ENCODE data around the gene EWSR1.

The EWSR1 gene

GRCh38 chr22:29272624-29273023, 4.6 kb downstream of the EWSR1 start:
- no peak overlapping the region for H3K4me3 ChIP-seq (replicated peaks; ENCODE audit: low read depth, low read length)
- DNase-seq (ENCODE audit: low read depth) = no peak
- TF ChIP-seq CTCF (IDR thresholded peaks at IDR 0.05; ENCODE audit: low read length, missing control alignments) = no peak

GRCh38 chr22:29275167-29275566, 7.1 kb downstream of the EWSR1 start:
- H3K4me3 ChIP-seq (replicated peaks; ENCODE audit: low read depth, low read length) = no peak overlapping the region
- no peak for TF ChIP-seq CTCF (IDR thresholded peaks at IDR 0.05; ENCODE audit: low read length, missing control alignments)
- no peak for DNase-seq (ENCODE audit: low read depth)

- no peak for DNase-seq (ENCODE audit: low read depth)
- TF ChIP-seq CTCF (IDR thresholded peaks at IDR 0.05; ENCODE audit: low read length, missing control alignments) = no peak
- no peak overlapping the region for H3K4me3 ChIP-seq (replicated peaks; ENCODE audit: low read depth, low read length)
These were observed 7.9 kb downstream of the EWSR1 start for GRCh38 chr22:29275819-29276565.

DNA sequence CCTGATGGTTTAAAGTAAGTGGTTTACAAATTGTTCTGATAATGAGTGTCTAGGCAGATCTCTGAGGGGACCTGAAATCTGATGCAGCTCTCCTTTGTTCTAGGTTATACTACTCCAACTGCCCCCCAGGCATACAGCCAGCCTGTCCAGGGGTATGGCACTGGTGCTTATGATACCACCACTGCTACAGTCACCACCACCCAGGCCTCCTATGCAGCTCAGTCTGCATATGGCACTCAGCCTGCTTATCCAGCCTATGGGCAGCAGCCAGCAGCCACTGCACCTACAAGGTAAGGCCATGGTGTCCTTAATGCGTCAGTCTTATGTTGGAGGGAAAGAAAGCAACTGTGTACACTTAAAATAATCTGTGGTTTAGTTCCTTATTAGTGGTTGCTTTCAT, 9.9 kb downstream of the EWSR1 start:
- no peak for TF ChIP-seq CTCF (IDR thresholded peaks at IDR 0.05; ENCODE audit: low read length, missing control alignments)
- no peak overlapping the region for H3K4me3 ChIP-seq (replicated peaks; ENCODE audit: low read depth, low read length)
- DNase-seq (ENCODE audit: low read depth) = no peak

GRCh38 chr22:29284196-29284595, 16.1 kb downstream of the EWSR1 start:
- H3K4me3 ChIP-seq (replicated peaks; ENCODE audit: low read depth, low read length) = no peak overlapping the region
- DNase-seq (ENCODE audit: low read depth) = no peak
- TF ChIP-seq CTCF (IDR thresholded peaks at IDR 0.05; ENCODE audit: low read length, missing control alignments) = no peak

GRCh38 chr22:29288837-29289236, 20.8 kb downstream of the EWSR1 start:
- no peak for TF ChIP-seq CTCF (IDR thresholded peaks at IDR 0.05; ENCODE audit: low read length, missing control alignments)
- no peak for DNase-seq (ENCODE audit: low read depth)
- H3K4me3 ChIP-seq (replicated peaks; ENCODE audit: low read depth, low read length) = no peak overlapping the region

DNA sequence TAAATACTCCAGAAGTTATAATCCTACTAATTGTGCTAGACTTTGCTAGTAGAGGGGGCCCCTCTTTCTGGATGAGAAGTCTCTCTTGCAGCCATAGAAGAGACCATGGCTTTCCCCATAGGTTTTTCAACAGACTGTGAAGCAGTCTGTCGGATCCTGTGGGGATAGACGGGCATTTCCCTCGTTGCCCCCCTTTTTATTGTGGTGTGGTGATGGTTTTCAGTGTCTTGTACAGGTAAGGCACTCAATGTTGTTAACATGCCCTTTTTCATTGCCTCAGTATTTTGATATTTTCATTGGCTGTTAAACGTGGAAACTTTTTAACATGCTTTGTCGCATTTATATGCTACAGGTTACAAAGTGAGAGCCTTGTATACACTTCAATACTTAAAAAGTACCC, 22.0 kb downstream of the EWSR1 start:
- TF ChIP-seq CTCF (IDR thresholded peaks at IDR 0.05; ENCODE audit: low read length, missing control alignments) = no peak
- H3K4me3 ChIP-seq (replicated peaks; ENCODE audit: low read depth, low read length) = no peak overlapping the region
- no peak for DNase-seq (ENCODE audit: low read depth)
